GM21737 (cell line): ENCODE results near the gene CD37.
"Not testable (repeated sequence)": the region's sequence is repeated elsewhere in the genome, so short reads cannot be mapped to it uniquely, and the experiment has no call there.

Experiments used
- ATAC-seq: cut with Tn5 transposase; IDR thresholded peaks from one replicate; pipeline ENCODE4 v1.9.1; 2021; ENCODE audit warnings: mild to moderate bottlenecking, moderate library complexity; ENCODE audit not compliant: unreplicated experiment

The CD37 gene

GRCh38 chr19:49373174-49373573 is 38.0 kb downstream of the CD37 start:
- not testable (repeated sequence) for ATAC-seq

GRCh38 chr19:49374665-49375434 is 39.6 kb downstream of the CD37 start:
- ATAC-seq = no peak

GRCh38 chr19:49378512-49378911 is 43.3 kb downstream of the CD37 start:
- ATAC-seq = no peak

GRCh38 chr19:49380391-49380790 is 45.2 kb downstream of the CD37 start:
- no peak for ATAC-seq

- no peak for ATAC-seq
These were observed 47.4 kb downstream of the CD37 start for GRCh38 chr19:49382639-49383038.

GRCh38 chr19:49383599-49383998 is 48.4 kb downstream of the CD37 start:
- ATAC-seq = no peak

- ATAC-seq = no peak
These were observed 52.7 kb downstream of the CD37 start, which contains the start of gene KASH5 for GRCh38 chr19:49387936-49388372. Gene KASH5, plus strand, starts transcription at chr19:49388249. Its CDS starts 2,635 bp downstream, at chr19:49390884.

GRCh38 chr19:49389406-49389805 is 54.2 kb downstream of the CD37 start:
- ATAC-seq = no peak
